Kidney (tissue), 14 donors: Measurements from ENCODE around the gene INPP5E. TPM values are rescaled to one million over a fixed set of nuclear protein-coding genes. Genes with fewer than 3 reads are reported as not detected.

ENCODE experiments used
- DNase-seq, 5 donors: peaks; one replicate each; pipeline ENCODE4 v3.0.0-alpha.2; 2013 to 2020
- FAIRE-seq: peaks from 2 replicates; lab custom pipeline; 2012; peaks lifted over from hg19 to GRCh38; lab: Jason Lieb, UNC
- H3K27ac ChIP-seq, 2 donors: one replicate each; pipeline ENCODE4 v1.7.0; 2013; ENCODE audit warnings: low read depth in 2 of 2, low read length in 2 of 2, inconsistent platforms in 1 of 2
- H3K27me3 ChIP-seq: one replicate; pipeline ENCODE4 v1.7.1; 2013; ENCODE audit warnings: low read length, inconsistent platforms; ENCODE audit not compliant: control insufficient read depth, insufficient read depth
- H3K36me3 ChIP-seq, 3 donors: one replicate each; pipeline versions ENCODE4 v1.7.0 to v1.7.1; 2013; ENCODE audit warnings: low read length in 3 of 3, control low read depth in 1 of 3, inconsistent platforms in 1 of 3; ENCODE audit not compliant: insufficient read depth in 3 of 3, control insufficient read depth in 2 of 3
- H3K4me1 ChIP-seq, 3 donors: one replicate each; pipeline versions ENCODE4 v1.7.0 to v1.7.1; 2013; ENCODE audit warnings: low read length in 3 of 3, inconsistent platforms in 1 of 3, low read depth in 1 of 3; ENCODE audit not compliant: control insufficient read depth in 2 of 3, insufficient read depth in 2 of 3
- H3K4me3 ChIP-seq, 3 donors: one replicate each; pipeline versions ENCODE4 v1.7.0 to v1.8.1; 2013; ENCODE audit warnings: low read length in 3 of 3, control low read depth in 1 of 3, inconsistent platforms in 1 of 3
- H3K9ac ChIP-seq, 3 donors: one replicate each; pipeline versions ENCODE4 v1.7.0 to v1.7.1; 2013; ENCODE audit warnings: low read length in 3 of 3, control low read depth in 1 of 3, inconsistent platforms in 1 of 3
- H3K9me3 ChIP-seq, 3 donors: one replicate each; pipeline versions ENCODE4 v1.7.0 to v1.7.1; 2013; ENCODE audit warnings: low read length in 3 of 3, control low read depth in 1 of 3, inconsistent platforms in 1 of 3; ENCODE audit not compliant: control insufficient read depth in 2 of 3, insufficient read depth in 1 of 3
- intact Hi-C: fragments of 100-400 bp; cut with DNase I; formaldehyde crosslinking; loops from one replicate; pipeline ENCODE4 v1.11.1; 2022
- polyA plus RNA-seq: library from polyadenylated mRNA; stranded (reverse); fragments of 350-450 nt; fragmentation: Illumina TruSeq; extraction: RNeasy Lipid Tissue Mini Kit (QIAGEN cat#74804); gene quantifications from one replicate; pipeline ENCODE4 v1.2.3, GENCODE V29; 2014; ENCODE audit warnings: low read depth, low replicate concordance; ENCODE audit not compliant: insufficient read depth
- total RNA-seq: library from RNA; stranded (reverse); fragmentation: NEBNext Ultra II Directional; extraction: Animal tissue kit (Norgen Biotek cat#: 25700); gene quantifications from one replicate; pipeline ENCODE4 v1.2.1, GENCODE V29; 2021
- TF ChIP-seq, protein P1 (sequence below): IDR thresholded peaks from 3 replicates; pipeline ENCODE4 v1.5.1; 2012; ENCODE audit warnings: mild to moderate bottlenecking, moderate library complexity, borderline replicate concordance; ENCODE audit not compliant: insufficient read depth; ENCODE audit errors: extremely low read depth
- donor health status: control.
- donor health status: control.
- donor health status: control.
- donor health status: control.
- donor health status: control.
- donor health status: DM: yes; HTN: yes; CAD: no.
- donor health status: Normal renal cell carcinoma (clear cell type).

INPP5E gene
- total and polyA plus RNA-seq, 2 donors from 2014 or later = 6.9 to 14.0 TPM

DNA sequence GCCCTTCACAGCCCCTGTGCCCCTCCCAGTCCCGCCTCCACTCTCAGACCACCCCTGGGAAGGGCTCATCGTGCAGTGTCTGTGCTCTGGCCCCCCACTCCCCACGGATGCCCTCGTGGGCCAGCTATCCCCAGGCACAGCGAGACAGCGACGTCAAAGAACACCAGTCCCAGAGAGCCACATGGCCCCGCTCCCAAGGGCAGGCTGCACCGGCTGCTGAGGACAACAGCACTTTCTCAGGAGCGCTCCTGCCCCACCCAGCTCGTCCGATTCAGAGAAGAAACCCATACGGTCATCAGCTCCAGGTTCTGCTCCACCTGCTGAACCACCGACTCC lies 34.9 kb downstream of the INPP5E start:
- Histone ChIP-seq H3K9ac (no peak overlapping the region), H3K4me3 (no peak overlapping the region), H3K9me3 (no peaks in the 10 kb centered on the region), H3K36me3 (peaks cover 0 to 10% (median 8%) of the 10 kb centered on the region in 3 donors), H3K27me3 (no peaks in the 10 kb centered on the region), H3K4me1 (peaks cover 0 to 9% (median 0%) of the 10 kb centered on the region in 3 donors), H3K27ac (no peak overlapping the region)
- DNase-seq = no peak
- FAIRE-seq = no peak
- TF ChIP-seq, protein P1, sequence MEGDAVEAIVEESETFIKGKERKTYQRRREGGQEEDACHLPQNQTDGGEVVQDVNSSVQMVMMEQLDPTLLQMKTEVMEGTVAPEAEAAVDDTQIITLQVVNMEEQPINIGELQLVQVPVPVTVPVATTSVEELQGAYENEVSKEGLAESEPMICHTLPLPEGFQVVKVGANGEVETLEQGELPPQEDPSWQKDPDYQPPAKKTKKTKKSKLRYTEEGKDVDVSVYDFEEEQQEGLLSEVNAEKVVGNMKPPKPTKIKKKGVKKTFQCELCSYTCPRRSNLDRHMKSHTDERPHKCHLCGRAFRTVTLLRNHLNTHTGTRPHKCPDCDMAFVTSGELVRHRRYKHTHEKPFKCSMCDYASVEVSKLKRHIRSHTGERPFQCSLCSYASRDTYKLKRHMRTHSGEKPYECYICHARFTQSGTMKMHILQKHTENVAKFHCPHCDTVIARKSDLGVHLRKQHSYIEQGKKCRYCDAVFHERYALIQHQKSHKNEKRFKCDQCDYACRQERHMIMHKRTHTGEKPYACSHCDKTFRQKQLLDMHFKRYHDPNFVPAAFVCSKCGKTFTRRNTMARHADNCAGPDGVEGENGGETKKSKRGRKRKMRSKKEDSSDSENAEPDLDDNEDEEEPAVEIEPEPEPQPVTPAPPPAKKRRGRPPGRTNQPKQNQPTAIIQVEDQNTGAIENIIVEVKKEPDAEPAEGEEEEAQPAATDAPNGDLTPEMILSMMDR = no peak
- intact Hi-C loops = no loop called here

GRCh38 chr9:136403915-136404800 lies 35.5 kb downstream of the INPP5E start:
- FAIRE-seq (no peak), DNase-seq (no peak)
- TF ChIP-seq, protein P1 = no peak
- H3K27me3 ChIP-seq = no peaks in the 10 kb centered on the region
- H3K27ac ChIP-seq = no peak overlapping the region
- H3K4me3 ChIP-seq = no peak overlapping the region
- intact Hi-C loops = no loop called here
- H3K4me1 ChIP-seq = peaks cover 0 to 9% (median 0%) of the 10 kb centered on the region in 3 donors
- H3K9ac ChIP-seq = no peak overlapping the region
- H3K9me3 ChIP-seq = no peaks in the 10 kb centered on the region
- H3K36me3 ChIP-seq = peaks cover 0 to 10% (median 8%) of the 10 kb centered on the region in 3 donors

DNA sequence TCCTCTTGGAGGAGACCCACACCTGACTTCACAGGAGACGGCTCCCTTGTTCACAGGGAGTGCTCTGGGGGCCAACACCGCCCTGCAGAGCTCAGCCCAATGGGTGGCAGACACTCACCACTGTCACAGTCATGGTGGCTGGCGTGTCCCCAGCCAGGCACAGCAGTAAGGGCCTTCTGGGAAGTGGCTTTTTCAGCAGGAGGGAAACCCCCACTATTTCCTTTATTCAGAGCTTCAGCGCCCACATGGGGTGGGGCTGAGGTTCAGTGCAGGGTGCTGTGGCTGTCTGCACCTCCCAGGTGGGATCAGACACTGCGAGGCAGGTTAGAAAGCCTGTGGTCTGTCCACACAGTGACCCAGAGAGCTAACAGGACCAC lies 36.1 kb downstream of the INPP5E start:
- no peak overlapping the region for H3K9ac ChIP-seq
- no peak overlapping the region for H3K4me3 ChIP-seq
- FAIRE-seq (no peak), DNase-seq (no peak)
- peaks cover 0 to 14% (median 4%) of the 10 kb centered on the region in 3 donors for H3K4me1 ChIP-seq
- TF ChIP-seq, protein P1 = no peak
- H3K27me3 ChIP-seq = no peaks in the 10 kb centered on the region
- no peaks in the 10 kb centered on the region for H3K9me3 ChIP-seq
- no peak overlapping the region for H3K27ac ChIP-seq
- intact Hi-C loops = no loop called here
- H3K36me3 ChIP-seq = peaks cover 0 to 10% (median 8%) of the 10 kb centered on the region in 3 donors
